GM19035 (cell line): Measurements from ENCODE around the gene ZNF24.

ENCODE experiments used
- ATAC-seq: cut with Tn5 transposase; IDR thresholded peaks from one replicate; pipeline ENCODE4 v1.9.1; 2021; ENCODE audit not compliant: unreplicated experiment

ZNF24 gene

GRCh38 chr18:35355140-35355618, 11.0 kb upstream of the ZNF24 start:
- ATAC-seq, result peak; percentile 100

DNA sequence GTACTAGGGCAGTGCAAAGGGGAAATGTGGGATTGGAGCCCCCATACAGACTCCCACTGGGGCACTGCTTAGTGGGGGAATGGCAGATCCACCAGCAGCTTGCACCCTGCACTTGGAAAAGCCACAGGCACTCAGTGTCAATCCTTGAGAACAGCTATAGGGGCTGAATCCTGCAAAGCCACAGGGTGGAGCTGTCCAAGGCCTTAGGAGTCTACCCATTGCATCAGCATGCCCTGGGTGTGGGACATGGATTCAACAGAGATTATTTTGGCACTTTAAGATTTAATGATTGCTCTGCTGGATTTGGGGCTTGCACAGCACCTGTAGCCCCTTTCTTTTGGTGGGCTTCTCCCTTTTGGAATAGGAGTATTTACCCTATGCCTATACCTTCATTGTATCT, 8.6 kb upstream of the ZNF24 start:
- ATAC-seq, result no peak

- no peak for ATAC-seq
These were observed 8.1 kb upstream of the ZNF24 start for GRCh38 chr18:35352283-35352682.

- ATAC-seq, result no peak
These were observed 3.8 kb upstream of the ZNF24 start for GRCh38 chr18:35348001-35348400.

DNA sequence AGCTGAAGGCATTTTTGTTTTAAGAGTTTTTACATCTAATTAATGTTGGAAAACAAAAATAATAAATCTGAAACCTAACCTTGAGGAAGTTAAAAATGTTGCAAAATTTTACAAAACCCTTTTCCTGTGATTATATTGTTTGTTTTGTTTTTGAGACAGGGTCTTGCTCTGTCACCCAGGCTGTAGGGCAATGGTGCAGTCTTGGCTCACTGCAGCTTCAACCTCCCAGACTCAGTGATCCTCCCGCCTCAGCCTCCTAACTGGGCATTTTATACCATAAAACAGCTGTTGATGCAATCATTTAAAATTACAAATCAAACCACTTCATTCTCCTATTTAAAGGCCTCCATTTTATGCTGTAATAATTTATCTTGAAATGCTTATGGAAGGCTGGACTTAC, 1.7 kb upstream of the ZNF24 start:
- no peak for ATAC-seq

DNA sequence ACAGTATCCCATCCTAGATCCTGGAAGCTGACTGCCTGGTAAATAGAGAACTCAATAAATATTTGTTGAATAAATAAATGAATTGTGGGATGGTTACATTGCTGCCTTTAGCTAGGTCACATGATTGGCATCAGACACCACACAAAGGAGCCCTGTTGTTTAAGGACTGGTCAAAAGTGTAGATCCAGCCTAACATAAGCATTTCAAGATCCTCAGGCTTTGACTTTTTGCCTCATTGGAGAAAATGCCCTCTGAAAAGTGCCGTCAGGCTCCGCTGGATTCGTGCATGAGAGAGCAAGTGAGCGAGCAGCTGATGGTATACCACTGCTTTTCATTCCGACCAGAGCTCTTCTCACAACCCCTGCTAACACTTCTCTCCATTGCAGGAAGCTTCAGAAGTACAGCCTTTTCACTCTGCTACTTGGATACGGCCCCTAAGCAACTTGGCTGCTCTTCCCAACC, 1.3 kb upstream of the ZNF24 start:
- ATAC-seq, result no peak

DNA sequence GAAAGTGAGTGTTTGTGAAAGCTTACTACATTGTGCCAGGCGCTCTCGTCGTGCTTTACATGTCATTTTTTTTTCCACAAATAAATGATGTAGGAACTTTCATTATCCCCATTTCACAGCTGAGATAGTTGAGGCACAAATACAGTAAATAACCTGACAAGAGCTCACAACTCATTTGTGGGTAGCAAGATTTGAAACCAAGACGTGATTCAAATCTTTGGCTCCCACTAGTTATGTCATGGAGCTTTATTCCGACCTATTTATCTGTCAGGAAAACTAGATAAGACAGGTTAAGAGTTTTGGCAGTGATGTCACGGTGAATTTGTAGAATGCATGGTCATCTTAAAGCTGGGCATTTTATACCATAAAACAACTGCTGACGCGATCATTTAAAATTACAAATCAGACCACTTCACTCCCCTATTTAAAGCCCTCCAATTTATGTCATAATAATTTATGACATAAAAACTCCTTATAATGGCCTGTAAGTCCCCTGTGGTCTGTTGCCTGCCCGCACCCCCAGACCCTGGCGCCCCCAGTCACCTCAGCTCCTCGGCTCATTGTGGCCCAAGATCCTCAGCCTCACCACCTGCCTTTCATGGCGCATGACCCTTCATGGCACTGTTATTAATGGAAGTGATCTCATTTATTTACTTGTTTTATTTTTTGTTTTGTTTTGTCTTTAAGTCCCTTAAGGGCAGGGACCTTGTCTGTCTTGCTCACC, 678 bp upstream of the ZNF24 start:
- no peak for ATAC-seq

GRCh38 chr18:35343488-35343935, 708 bp downstream of the ZNF24 start:
- ATAC-seq, result no peak

- ATAC-seq, result no peak
These were observed 6.9 kb downstream of the ZNF24 start for GRCh38 chr18:35337286-35337685.

DNA sequence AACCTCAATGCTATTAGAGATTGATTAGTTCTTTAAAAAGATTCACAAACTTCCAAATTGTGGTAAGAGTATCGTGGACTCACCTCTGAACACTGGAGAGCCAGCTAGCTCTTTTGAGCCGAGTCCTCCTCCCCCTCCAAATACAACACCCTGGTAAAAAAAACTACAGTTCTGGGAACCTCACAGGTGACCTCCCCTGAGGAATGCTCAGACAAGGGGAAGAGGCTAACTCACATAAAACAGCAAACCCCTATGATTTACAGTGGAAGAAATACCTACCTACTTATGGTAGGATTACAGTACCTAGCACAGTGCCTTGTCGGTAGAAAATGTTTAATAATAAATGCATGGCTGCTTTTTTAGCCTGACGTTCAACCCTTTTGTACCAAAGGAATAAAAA, 8.4 kb downstream of the ZNF24 start:
- no peak for ATAC-seq

GRCh38 chr18:35334821-35335220, 9.4 kb downstream of the ZNF24 start:
- ATAC-seq, result no peak

- no peak for ATAC-seq
These were observed 10.0 kb downstream of the ZNF24 start for GRCh38 chr18:35334212-35334611.

DNA sequence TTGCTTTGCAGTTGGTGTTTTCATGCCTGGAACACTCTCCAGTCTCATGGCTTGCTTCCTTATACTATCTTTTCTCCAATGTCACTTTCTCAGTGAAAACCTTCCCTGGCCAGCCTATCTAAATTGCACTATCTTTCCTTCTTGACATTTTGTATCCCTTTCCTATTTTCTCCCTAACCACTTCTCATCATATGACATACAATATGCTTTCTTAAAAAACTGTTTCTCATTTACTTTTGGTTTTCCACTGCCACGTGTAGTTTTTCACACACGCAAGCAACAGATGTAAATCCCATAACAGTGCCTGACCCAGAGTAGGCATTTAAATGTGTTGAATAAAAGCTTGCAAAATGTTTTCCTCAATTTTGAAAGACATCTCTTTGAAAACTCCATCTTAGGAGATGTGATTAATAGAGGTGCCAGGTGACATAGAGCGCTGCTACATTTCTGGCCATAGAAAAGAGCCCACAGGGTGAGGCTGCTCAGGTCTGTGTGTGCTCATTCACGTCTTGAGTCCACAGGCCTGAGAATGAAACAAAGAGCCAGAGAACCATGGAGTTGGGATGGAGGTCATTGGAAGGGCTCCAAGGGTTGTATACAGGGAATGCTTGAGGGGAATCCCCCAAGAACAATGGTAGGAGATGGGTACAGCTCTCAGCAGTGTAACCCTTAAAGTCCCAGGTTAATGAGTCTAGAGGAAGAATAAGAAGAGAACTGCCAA, 12.7 kb downstream of the ZNF24 start:
- ATAC-seq, result no peak

DNA sequence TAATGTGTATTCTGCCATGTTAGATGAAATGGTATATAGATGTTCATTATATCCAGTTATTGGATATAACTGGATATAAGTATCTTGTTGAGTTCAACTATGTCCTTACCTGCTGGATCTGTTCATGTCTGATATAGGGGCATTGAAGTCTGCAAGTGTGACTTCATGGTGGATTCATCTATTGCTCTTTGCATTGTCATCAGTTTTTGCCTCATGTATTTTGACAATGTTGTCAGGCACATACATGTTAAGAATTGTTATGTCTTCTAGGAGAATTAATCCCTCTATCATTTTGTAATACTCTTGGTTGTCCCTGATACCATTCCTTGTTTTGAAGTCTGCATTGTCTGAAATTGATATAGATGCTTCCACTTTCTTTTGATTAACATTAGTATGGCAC, 15.4 kb downstream of the ZNF24 start:
- ATAC-seq, result no peak

- ATAC-seq, result no peak
These were observed 17.4 kb downstream of the ZNF24 start for GRCh38 chr18:35326695-35327387.

DNA sequence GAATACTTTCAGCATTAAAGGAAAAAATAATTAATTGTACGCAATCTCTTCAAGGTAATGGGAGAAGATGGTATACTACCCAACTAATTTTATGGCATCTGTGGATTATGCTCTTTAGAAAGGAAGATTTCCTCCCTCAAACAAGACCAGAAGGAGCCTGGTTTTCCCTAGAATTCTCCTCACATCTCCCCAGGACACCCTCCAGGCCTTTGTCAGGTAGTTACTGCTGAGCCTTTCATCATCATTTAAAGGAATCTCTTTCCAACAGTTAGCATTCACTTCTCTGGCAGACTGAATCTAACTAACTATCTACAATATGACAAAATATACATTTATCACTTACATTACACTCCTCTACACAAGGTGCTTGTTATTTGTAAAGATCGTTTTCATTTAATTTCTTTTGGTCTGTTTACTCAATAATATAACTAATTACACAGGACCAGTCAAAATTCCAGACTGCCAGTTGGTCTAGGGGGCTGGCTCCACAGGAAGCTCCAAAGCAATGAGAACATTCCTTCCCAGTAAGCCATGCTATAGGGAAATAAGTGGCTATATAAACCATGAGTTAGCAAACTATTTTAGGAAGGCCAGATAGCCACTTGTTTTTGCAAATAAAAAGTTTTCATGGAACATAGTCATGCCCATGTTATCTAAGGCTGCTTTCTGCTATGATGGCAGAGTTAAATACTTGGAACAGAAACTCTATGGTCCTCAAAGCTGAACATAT, 19.1 kb downstream of the ZNF24 start:
- no peak for ATAC-seq

DNA sequence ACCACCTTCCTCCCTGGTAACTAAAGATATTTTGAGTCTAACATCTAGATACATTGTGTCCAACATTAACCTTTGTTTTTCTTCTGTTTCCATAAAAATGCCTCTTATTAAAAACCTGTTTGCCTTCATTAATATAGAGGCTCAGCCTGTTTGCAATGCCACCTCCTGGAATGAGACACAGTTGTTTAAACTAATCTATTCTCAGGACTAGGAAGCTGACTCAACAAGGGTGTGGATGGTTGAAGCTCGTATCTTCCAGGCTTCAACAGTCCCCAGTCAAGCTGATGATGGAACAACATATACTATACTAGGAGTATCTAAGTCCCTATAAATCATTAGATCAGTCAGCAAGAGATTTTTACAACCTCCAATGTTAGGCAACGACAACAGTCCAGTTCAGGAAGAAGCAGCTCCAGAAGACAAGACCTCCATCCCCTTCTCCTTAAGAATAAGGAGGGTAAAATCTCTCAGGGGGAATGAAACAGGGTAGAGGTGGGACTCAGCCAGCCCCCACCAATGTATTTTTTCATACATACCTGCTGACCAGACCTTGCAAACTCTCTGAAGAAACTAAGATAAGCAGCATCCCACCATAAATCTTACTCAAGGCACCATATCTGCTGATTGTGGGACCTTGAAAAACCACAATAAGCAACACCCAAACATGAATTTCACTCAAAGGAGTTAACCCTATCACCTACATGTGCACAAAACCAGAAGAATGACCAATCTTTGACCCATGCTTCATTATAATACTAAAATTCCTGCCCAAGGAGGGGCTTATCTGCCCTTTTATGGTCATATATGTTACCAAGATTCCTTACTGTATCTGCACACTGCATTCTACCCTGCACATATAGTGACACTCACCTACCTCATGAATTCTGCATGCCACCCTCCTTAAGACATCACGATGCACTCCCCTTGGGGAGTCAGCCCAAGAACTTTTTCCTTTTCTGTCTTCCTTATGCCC, 21.4 kb downstream of the ZNF24 start:
- no peak for ATAC-seq

DNA sequence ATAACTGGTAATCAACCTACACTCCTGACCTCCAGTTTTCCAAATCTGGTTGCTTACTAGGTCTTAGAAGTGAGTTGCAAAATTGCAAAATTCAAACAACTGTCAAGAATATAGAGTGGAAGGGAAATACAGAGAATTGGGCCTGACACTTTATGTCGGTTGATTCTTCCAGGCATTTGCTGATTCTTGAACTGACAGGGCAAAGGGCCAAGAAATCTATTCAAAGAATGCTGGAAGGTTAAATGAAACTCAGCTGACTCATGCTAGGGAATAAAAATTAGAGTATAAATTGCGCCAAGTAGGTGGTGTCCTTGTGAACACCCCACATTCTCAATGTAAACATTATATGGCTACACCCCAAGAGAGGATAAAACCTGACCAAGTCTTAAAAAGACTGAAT, 32.7 kb downstream of the ZNF24 start:
- no peak for ATAC-seq

- no peak for ATAC-seq
These were observed 37.5 kb downstream of the ZNF24 start for GRCh38 chr18:35306588-35307250.
